Measurements from ENCODE around the gene PRR5.

- TF ChIP-seq CTCF (IDR thresholded peaks at IDR 0.05) (no peak), POLR2A (IDR thresholded peaks at IDR 0.05) (no peak)
These were observed 2.4 kb downstream of the PRR5 start for GRCh38 chr22:44704159-44705021.
